Stromal cell of bone marrow (primary cell): ENCODE measurements around the gene PTGFR.
A peak's percentile ranks its signal among the peaks of the same experiment; 100 is the strongest.

ENCODE experiments used
- DNase-seq: peaks from one replicate; pipeline ENCODE4 v3.0.0-alpha.2; 2012; ENCODE audit warnings: low read depth

Gene PTGFR

DNA sequence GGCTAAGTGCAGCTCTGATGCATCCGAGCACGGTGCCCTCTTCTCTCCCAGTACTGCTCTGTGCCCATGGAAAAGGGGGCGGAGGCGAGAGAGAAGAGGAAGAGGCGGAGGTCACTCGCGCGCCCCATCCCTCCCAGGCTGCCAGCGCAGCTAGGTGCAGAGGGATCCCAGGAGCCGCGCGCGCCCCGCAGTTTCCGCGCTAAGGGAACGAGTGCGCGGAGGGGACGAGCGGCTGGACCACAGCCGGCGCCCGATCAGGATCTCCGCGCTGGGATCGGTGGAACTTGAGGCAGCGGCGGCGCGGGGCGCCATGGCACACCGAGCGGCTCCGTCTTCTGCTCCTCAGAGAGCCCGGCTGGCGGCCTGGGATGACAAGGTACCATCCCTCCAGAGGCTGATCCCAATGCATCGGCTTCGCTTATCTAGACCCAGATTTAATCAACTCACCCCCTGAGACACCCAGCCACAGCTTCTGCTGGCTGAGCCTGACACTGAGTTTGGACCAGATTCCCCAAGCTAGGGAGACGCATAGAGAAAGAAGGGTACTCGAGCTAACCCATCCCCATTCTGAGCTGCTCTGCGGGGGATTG lies at the start of gene PTGFR:
TSS of gene PTGFR (plus strand) at position 114 of the 590 bp plus-strand sequence. CDS start 1,770 bp downstream, outside the sequence.
- DNase-seq, result peak; percentile 52

GRCh38 chr1:78441921-78442320 lies 48.9 kb upstream of the PTGFR start:
- no peak for DNase-seq

- DNase-seq, result no peak
Measured at GRCh38 chr1:78447086-78447485, 43.7 kb upstream of the PTGFR start.

GRCh38 chr1:78464449-78464891 lies 26.3 kb upstream of the PTGFR start:
- no peak for DNase-seq

DNA sequence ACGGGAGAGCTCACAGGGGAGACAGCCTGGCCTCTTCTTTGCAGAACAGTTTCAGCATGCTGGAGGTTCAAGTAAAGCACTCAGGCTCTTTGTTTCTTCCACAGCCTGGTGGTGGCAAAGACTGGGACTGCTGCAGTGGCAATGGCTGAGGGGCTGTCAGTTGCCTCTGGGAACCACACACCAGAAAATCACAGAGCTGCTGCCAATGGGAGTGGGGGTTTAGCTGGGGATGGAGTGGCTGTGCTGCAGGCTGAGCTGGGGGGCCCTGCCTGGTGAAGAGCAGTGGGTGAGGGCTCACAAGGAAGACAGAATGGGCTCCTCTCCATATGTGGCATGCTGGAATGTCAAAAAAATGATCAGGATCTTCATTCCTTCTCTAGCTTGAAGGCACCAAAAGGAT lies 25.6 kb upstream of the PTGFR start:
- no peak for DNase-seq

DNA sequence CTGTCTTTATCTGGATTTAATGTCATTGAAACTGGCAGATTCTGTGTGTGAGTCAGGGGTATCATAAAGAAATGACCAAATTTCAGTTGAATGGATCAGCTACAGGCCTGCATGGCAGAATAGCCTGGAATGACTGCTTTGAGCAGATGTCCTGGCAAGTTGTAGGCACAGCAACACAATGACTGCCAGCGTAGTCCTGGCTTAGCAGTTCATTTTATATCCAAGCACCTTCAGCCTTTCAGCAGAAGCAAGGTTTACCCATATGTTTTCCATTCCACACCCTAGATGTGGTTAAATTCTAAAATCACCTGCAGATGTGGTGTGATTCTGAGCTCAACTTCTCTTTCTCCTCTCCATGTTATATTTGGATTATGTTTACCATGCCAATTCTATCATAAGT lies 22.3 kb upstream of the PTGFR start:
- DNase-seq, result no peak

- peak; percentile 37 for DNase-seq
Measured at GRCh38 chr1:78469576-78469975, 21.2 kb upstream of the PTGFR start.

DNA sequence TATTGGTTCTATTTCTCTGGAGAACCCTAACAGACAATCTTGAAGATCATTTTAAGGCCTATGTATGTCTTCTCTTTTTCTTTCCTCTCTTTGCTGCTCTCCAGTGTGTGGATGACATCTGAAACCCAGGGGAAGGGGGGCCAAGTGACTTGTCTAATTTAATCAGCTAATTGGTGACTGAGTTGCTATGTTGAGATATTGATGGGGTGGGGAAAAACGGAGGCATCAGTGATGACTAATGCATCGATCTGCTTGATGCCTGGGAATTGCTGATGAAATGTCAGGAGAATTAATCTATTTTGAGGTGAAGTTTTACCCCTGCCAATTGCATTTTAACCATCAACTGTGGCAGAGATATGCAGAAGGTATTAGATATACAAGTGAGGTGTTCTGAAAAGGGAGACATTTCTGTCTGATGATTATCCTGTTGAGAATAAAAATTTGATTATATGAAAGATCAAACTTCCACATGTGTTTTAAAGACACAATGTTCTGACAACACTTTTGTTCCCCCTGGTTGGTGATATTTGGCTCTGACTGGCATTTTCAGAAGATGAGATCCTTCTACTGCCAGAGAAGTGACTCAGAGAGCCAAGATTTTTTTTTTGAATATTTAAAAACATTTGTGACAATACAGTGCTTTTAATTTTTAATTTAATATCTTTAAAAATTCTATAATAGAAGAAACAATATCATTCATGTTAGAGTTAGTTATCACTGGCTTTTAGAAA lies 18.7 kb upstream of the PTGFR start:
- DNase-seq, result no peak

- no peak for DNase-seq
Measured at GRCh38 chr1:78472851-78473496, 17.8 kb upstream of the PTGFR start.

GRCh38 chr1:78474092-78474491 lies 16.7 kb upstream of the PTGFR start:
- DNase-seq, result no peak

DNA sequence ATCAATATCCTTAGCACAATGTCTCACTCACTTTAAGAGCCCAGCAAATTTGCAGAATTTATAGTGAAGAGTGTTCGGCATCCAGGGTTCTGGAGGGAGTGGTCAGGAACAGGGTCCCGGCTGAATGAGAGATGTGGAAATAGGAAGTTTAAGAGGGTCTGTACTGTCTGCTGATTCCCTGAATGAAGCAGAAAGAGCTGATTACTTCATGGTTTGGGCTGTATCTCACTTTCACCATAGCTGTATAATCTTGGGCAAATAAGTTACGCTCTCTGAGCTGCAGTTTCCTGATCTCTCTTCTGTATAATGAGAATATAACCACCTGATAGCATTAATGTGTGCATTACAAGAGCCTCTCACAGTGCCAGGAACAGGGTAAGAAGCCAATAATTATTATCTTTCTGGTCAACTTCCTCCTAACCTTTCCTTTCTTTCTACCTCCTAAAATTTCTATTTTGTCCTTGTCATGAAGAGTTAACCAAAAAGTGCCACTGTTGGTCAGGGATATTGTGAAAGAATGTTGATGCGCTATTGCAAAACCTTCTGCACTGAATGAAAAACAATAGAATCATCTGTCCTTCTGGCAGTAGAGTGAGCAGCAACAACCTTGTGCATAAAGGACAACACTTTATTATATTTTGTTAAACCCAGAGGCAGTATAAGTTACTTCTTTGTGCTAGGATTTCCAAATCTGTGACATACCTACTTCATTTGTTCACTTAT lies 14.7 kb upstream of the PTGFR start:
- DNase-seq, result no peak

GRCh38 chr1:78483903-78484302 lies 6.9 kb upstream of the PTGFR start:
- no peak for DNase-seq

DNA sequence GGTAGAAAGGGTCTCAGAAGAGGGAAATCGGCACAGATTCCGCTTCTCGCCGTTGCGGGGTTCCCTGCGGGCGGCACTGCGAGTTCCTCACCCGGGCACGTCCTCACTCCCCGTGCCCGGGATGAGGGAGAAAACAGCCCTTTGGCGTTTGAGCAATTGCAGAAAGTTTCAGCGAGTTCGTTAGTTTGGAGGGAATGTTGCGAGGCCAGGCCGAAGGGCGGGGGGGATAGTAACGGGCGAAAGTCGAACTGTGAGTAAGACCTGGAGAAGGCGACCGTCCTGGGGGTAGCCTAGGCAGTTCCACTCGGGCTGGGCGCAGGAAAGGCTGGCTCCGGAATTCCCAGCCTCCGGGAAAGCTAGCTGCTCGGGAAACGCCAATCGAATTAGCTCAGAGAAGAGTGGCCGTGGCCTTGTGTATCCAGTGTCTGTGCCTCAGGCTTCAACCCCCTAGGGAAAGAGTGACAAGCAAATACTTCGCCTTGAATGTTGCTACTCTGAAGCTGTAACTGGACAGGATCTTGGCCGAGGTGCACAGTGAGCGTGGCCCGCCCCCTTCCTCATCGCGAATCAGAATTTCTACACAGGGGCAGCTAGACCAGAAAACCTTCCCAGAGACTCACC lies 787 bp downstream of the PTGFR start:
- DNase-seq, result peak; percentile 45

- peak; percentile 36 for DNase-seq
Measured at GRCh38 chr1:78492386-78492950, 1.7 kb downstream of the PTGFR start.

- no peak for DNase-seq
Measured at GRCh38 chr1:78493451-78493850, 2.7 kb downstream of the PTGFR start.

DNA sequence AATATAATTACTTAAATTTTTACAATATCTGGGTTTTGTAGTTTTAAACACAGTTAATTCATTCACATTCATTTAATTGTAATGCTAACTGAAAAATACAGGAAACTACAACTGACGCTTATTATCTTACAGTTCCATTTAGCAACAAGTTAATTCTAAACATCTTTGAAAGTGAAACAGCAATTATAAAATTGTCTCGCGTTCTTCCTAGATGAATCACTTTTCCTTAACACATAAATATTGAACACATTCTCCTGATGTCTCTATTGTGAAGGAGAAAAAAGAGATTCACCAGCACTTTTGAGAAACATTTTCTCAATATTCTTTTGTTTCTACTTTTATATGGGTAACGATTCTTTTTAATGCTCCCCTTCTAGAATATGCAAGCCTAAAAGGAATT lies 6.4 kb downstream of the PTGFR start:
- no peak for DNase-seq

- DNase-seq, result no peak
Measured at GRCh38 chr1:78500529-78500928, 9.8 kb downstream of the PTGFR start.

- DNase-seq, result no peak
Measured at GRCh38 chr1:78501203-78501602, 10.4 kb downstream of the PTGFR start.

DNA sequence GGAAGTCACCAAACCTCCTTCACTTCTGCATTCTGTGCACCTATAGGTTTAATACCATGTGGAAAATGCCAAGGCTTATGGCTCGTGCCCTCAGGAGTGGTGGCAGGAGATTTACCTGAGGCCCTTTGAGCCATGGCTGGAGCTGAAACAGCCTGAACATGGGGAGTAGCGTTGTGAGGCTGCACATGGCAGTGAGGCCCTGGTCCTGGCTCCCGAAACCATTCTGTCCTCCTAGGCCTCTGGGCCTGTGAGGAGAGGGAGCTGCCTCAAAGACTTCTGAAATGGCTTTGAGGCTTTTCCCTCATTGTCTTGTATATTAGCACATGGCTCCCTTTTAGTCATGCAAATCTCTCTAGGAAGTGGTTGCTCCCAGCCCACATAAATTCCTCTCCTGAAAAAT lies 20.6 kb downstream of the PTGFR start:
- DNase-seq, result no peak

- DNase-seq, result no peak
Measured at GRCh38 chr1:78516716-78517115, 25.9 kb downstream of the PTGFR start.

DNA sequence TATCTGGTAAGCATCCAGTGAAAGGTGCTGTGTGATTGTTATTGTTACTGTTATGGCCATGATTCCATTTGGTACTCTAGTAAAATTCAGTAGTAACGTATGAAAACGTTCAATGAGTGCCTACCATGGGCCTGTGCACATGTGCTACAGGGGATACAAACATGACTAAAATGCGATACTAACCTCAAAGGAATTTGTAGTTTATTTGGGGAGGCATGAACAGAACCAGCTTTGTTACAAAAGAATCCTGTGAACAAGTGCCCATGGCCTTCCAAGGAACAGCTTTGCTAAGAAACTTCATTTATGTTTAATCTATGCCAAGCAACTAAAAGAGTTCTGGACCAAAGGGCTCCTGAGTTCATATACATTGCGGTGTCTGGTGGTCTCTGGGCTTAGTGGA lies 28.7 kb downstream of the PTGFR start:
- no peak for DNase-seq

DNA sequence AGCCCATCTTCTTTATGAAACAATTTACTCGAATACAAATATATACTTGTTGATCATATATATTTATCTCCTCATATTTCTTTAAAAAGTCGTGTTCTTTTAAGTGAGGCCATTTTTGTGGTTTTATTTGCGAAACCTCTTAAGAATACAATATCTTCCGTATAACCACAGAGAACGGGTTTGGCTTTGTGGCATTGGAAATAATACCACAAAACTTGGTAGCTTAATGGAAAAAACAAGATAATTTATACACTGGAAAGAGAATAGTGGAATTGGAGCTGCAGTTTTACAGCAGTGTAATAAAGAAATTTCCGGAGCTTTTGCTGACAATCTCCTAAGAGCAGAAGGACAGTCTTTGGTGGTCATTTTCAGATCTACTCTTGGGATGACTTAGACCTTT lies 29.4 kb downstream of the PTGFR start:
- peak; percentile 50 for DNase-seq
